HG03565 (cell line): ENCODE data around the gene DHPS.

Experiments
- ATAC-seq: cut with Tn5 transposase; IDR thresholded peaks from one replicate; pipeline ENCODE4 v1.9.1; 2021; ENCODE audit warnings: mild to moderate bottlenecking, moderate library complexity; ENCODE audit not compliant: unreplicated experiment

The DHPS gene

GRCh38 chr19:12675940-12676339 lies 5.7 kb downstream of the DHPS start:
- ATAC-seq, result no peak

GRCh38 chr19:12675399-12675798 lies 6.3 kb downstream of the DHPS start:
- no peak for ATAC-seq

DNA sequence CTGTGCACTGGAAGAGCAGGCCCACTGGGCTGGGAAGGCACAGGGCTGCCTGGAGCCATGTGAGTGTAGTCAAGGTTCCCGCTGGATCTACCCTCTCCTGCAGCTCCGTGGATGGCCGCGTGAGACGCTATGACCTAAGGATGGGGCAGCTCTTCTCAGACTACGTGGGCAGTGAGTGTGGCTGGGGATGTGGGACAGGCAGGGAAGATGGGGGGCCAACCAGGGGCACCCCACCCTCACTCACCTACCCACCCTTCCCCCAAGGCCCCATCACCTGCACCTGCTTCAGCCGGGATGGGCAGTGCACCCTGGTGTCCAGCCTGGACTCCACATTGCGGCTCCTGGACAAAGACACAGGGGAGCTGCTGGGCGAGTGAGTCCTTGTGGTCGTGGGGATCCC lies 8.9 kb downstream of the DHPS start:
- ATAC-seq, result no peak

GRCh38 chr19:12670159-12670928 lies 11.3 kb downstream of the DHPS start:
- no peak for ATAC-seq

- ATAC-seq, result no peak
Measured at GRCh38 chr19:12669270-12670158, 12.2 kb downstream of the DHPS start.

- no peak for ATAC-seq
Measured at GRCh38 chr19:12668932-12669269, 12.8 kb downstream of the DHPS start.

GRCh38 chr19:12668346-12668745 lies 13.3 kb downstream of the DHPS start:
- no peak for ATAC-seq

GRCh38 chr19:12667731-12668302 lies 13.9 kb downstream of the DHPS start:
- ATAC-seq, result no peak

GRCh38 chr19:12666265-12667048 lies 15.2 kb downstream of the DHPS start, which contains the start of the genes MAN2B1 and WDR83:
Gene MAN2B1 (minus strand): TSS chr19:12666742. CDS start chr19:12666701, 41 bp downstream.
Gene WDR83 (plus strand): TSS chr19:12666807. CDS start chr19:12669791, 2,984 bp downstream.
- peak; percentile 35 for ATAC-seq

DNA sequence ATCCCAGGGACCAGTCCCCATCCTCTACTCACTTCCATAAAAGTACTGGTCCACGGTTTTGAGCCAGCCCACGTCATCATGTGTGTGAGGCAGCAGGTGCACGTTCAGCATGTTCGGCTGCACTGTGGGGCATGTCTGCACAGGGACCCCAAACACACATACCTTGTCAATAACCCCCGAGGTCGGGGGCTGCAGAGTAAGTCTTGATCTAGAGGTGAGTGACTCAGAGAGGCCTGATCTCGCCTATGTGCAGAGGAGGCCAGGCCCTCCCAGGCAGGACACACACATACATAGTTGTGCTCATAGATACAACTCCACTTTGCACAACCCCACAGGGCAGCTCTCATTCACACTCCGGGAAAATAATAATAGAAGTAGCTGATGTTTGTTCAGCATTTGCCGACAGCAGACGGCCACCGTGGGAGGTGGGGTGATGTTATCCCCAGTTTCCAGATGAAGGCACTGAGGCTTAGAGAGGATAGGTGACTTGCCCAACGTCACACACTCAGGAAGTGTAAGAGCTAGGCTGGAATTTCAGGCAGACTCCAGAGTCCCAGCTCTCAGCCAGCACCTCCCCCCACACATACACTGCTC lies 15.9 kb downstream of the DHPS start:
- ATAC-seq, result no peak

GRCh38 chr19:12665281-12665573 lies 16.5 kb downstream of the DHPS start:
- no peak for ATAC-seq

DNA sequence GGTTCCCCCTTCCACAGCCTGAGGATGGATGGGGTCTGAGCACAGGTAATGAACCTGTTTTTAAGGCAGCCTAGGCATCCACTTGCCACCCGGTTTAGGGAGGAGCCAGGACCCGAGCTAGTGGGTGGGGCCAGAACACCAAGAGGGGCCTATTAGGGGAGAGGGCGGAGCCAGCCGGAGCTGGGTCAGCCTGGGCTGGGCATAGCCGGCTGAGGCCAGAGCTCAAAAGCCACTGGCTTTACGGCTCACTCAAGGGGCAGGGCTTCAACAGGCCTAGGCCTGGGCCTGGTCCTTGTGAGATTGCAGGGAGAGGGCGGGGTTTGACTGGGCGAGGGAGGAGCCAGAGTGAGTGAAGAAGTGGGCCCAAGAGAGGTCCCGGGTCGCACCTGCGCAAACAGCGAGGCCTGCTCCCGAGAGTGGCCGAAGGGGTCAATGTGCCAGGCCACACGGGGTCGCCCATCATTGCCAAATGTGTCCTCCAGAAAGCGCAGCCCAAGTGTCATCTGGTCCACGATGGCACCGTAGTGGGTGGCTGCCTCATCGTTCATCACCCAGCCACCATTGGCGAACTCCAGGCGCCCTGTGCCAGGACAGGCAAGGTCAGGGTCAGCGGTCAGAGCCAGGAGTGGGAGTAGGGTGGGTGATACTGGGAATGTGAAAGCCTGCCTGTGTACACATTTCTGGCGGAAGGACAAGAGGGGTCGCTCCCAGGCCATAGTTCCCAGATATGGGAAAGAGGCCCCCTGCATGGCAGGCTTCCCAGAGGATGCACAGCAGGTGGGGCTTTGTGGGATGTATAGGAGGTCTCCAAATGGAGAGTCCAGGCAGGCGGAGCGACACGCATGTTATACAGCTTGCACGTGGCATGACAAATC lies 17.0 kb downstream of the DHPS start:
- ATAC-seq, result no peak

DNA sequence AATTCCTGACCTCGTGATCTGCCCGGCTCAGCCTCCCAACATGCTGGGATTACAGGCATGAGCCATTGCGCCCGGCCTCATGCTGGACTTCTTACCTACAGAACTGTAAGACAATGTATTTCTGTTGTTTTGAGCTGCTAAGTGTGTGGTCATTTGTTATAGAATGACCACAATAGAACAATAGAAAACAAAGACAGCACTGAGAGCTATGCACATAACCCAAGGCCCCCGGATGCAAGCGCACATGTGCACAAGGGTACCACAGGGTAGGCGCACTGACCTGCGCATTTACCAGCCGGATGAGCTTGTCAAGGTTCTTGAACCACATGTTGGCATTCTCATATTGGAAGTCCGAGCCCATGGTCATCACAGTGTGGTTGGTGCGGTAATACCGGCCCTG lies 20.7 kb downstream of the DHPS start:
- ATAC-seq, result no peak

- no peak for ATAC-seq
Measured at GRCh38 chr19:12657966-12658365, 23.7 kb downstream of the DHPS start.

DNA sequence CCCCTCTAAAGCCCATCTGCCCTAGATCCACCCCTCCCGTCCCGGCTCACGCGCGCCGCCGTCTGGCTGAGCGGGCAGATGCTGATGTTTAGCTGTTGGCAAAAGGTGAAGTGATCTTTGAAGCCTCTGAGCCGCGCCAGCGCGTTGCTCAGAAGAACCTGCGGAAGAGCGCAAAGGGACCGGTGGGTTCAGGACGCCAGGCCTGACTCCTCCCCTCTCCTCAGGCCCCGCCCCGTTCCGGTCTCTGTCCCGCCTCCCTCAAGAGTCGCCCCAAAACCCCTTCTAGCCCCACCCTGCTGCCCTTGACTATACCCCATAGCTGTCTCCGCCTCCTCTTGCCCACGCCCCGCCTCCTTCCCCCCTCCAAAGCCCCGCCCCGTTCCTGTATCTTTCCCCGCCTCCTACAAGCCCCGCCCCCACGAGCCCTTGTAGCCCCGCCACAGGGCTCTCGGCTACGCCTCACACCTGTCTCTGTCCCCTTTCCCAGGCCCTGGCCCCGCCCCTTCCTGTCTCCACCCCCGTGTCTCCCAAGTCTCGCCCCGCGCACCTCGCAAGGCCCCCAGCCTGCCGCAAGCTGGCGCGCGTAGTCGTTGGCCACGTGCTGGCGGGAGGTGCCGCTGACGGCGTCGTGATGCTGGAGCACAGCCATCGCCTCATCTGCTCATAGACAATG lies 24.6 kb downstream of the DHPS start:
- no peak for ATAC-seq

GRCh38 chr19:12655546-12655945 lies 26.1 kb downstream of the DHPS start:
- ATAC-seq, result no peak

DNA sequence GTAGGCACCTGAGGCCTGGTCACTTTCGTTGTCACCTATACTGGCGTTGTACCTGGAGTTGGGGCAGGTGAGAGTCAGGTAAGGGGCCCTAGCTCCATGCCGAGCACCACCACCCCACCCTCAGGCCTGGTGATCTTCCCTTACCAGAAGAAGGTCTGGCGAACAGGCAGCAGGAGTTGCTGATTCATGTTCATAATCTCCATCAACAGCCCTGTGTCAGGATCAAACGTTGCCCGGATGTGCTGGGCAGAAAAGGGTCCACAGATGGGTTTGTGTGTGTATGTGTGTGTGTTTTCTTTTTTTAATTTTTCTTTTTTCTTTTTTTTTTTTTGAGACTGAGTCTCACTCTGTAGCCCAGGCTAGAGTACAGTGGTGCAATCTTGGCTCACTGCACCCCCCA lies 29.5 kb downstream of the DHPS start:
- no peak for ATAC-seq

DNA sequence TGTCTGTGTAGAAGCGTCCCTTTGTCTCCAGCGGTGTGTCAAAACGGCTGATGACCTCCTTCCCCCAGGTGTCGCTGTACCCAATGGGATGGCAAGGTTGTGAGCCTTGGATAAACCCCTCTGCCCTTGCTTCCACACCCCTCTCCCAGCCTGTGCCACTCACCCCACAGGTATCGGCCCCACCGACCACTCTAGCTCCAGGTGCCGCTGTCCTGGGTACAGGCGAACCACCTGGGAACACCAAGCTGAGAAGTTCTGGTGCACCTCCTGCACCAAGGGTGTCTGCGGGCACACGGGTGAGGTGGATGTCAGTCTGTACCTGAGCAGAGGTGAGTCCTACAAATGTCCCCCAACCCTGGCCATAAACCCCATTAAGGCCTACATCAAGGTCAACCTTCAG lies 31.7 kb downstream of the DHPS start:
- ATAC-seq, result no peak

DNA sequence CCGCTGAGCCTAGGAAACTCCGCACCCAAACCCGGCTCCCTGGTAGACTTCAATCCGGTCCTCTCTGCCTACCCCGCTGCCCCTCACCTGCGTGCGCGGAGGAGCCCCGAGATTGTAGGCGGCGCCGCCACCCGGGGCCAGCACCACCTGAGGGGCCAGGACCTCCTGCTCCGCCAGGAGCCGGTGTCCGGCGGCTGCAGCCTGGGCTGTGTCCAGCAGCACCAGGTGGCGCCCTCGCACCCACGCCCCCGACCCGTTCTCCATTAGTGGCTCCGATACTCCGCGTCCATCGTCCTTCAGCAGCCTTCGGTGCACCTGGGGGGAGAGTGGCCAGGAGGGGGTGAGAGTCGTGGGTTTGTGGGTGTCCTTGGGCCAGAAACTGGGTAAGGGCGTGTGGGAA lies 33.6 kb downstream of the DHPS start:
- no peak for ATAC-seq
